ENCODE data around the gene NEURL1B. TPM values are rescaled to one million over a fixed set of nuclear protein-coding genes. Genes with fewer than 3 reads are reported as not detected.

Gene NEURL1B
- total and polyA plus RNA-seq, 4 experiments from 2014 or later, result 0.02 to 0.20 (median 0.08) TPM; not detected in 1

DNA sequence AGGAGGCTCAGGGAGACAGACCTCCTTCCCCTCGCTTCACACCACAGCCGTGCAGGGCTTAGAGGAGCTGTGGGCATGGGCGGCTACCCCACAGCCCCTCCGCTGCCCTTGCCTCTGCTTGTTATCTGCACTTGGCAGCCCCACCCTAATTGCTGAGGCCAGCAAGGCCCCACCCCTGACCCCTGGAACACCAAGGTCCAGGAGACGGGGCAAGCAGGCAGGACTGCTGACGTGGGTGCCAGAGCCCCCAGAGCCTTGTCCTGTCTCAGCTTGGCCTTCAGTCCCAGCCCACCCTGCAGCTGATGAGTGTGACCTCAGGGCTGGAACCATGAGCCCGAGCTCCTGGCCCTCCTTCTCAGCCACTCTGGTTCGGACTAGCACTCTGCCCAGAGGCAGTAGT is 29.1 kb upstream of the NEURL1B start:
- Histone ChIP-seq H3K4me1 (ENCODE audit: insufficient read depth, low read length) (no peaks in the 10 kb centered on the region), H3K27ac (ENCODE audit: low read depth, low read length) (no peak overlapping the region), H3K4me3 (ENCODE audit: low read length in 2 of 2) (no peak overlapping the region), H3K9me3 (ENCODE audit: control insufficient read depth in 1 of 2, low read length in 2 of 2) (no peaks in the 10 kb centered on the region), H3K36me3 (ENCODE audit: insufficient read depth, low read length) (no peaks in the 10 kb centered on the region), H3K27me3 (ENCODE audit: insufficient read depth, low read length) (no peaks in the 10 kb centered on the region)
- Mint-ChIP-seq H3K27me3 (peaks cover 9 to 18% of the 10 kb centered on the region in 2 donors), H3K4me3 (no peak overlapping the region), H3K9me3 (peaks cover 0 to 29% (median 6%) of the 10 kb centered on the region in 8 donors), H3K36me3 (no peaks in the 10 kb centered on the region), H3K27ac (no peak overlapping the region), H3K4me1 (no peaks in the 10 kb centered on the region)
- no peak for DNase-seq
- ChIA-PET CTCF (ENCODE audit: partially characterized antibody) (no interaction called here), POLR2A (ENCODE audit: partially characterized antibody) (no interaction called here)
- intact Hi-C loops (cut with micrococcal nuclease), result no loop called here

- intact Hi-C loops (cut with micrococcal nuclease), result no loop called here
Measured at GRCh38 chr5:172612771-172613170, 28.3 kb upstream of the NEURL1B start.

GRCh38 chr5:172616136-172616535 is 24.9 kb upstream of the NEURL1B start:
- POLR2A ChIA-PET (ENCODE audit: partially characterized antibody), result no interaction called here

More at GRCh38 chr5:172612771-172613170, 28.3 kb upstream of the NEURL1B start:
- ChIA-PET POLR2A (ENCODE audit: partially characterized antibody) (no interaction called here), CTCF (ENCODE audit: partially characterized antibody) (interaction anchor here (1.3 kb wide), 1 partner anchor 84 kb away, joined by 4 read pairs; no protein-coding TSS in a partner anchor)
- Histone ChIP-seq H3K27me3 (ENCODE audit: insufficient read depth, low read length) (no peaks in the 10 kb centered on the region), H3K27ac (ENCODE audit: low read depth, low read length) (no peak overlapping the region), H3K36me3 (ENCODE audit: insufficient read depth, low read length) (no peaks in the 10 kb centered on the region), H3K4me3 (ENCODE audit: low read length in 2 of 2) (no peak overlapping the region), H3K9me3 (ENCODE audit: control insufficient read depth in 1 of 2, low read length in 2 of 2) (no peaks in the 10 kb centered on the region), H3K4me1 (ENCODE audit: insufficient read depth, low read length) (no peaks in the 10 kb centered on the region)
- H3K9me3 Mint-ChIP-seq, result peaks cover 0 to 29% (median 6%) of the 10 kb centered on the region in 8 donors
- H3K27ac Mint-ChIP-seq, result no peak overlapping the region
- H3K4me1 Mint-ChIP-seq, result no peaks in the 10 kb centered on the region
- H3K27me3 Mint-ChIP-seq, result peaks cover 7 to 14% of the 10 kb centered on the region in 2 donors
- no peak overlapping the region for H3K4me3 Mint-ChIP-seq
- DNase-seq, result no peak
- H3K36me3 Mint-ChIP-seq, result no peaks in the 10 kb centered on the region

GRCh38 chr5:172616730-172617129 is 24.3 kb upstream of the NEURL1B start:
- intact Hi-C loops (cut with micrococcal nuclease), result no loop called here
- no peaks in the 10 kb centered on the region for H3K4me1 ChIP-seq (ENCODE audit: insufficient read depth, low read length)
- no peaks in the 10 kb centered on the region for H3K9me3 ChIP-seq (ENCODE audit: control insufficient read depth in 1 of 2, low read length in 2 of 2)
- Mint-ChIP-seq H3K9me3 (peaks cover 0 to 29% (median 5%) of the 10 kb centered on the region in 8 donors), H3K4me1 (no peaks in the 10 kb centered on the region), H3K27ac (no peak overlapping the region), H3K4me3 (no peak overlapping the region), H3K27me3 (peaks cover 1 to 5% of the 10 kb centered on the region in 2 donors), H3K36me3 (no peaks in the 10 kb centered on the region)
- no peak overlapping the region for H3K4me3 ChIP-seq (ENCODE audit: low read length in 2 of 2)
- POLR2A ChIA-PET (ENCODE audit: partially characterized antibody), result no interaction called here
- DNase-seq, result no peak
- H3K27ac ChIP-seq (ENCODE audit: low read depth, low read length), result no peak overlapping the region
- CTCF ChIA-PET (ENCODE audit: partially characterized antibody), result no interaction called here
- no peaks in the 10 kb centered on the region for H3K36me3 ChIP-seq (ENCODE audit: insufficient read depth, low read length)
- H3K27me3 ChIP-seq (ENCODE audit: insufficient read depth, low read length), result no peaks in the 10 kb centered on the region

More at GRCh38 chr5:172616136-172616535, 24.9 kb upstream of the NEURL1B start:
- Histone ChIP-seq H3K27ac (ENCODE audit: low read depth, low read length) (no peak overlapping the region), H3K9me3 (ENCODE audit: control insufficient read depth in 1 of 2, low read length in 2 of 2) (no peaks in the 10 kb centered on the region), H3K36me3 (ENCODE audit: insufficient read depth, low read length) (no peaks in the 10 kb centered on the region), H3K27me3 (ENCODE audit: insufficient read depth, low read length) (no peaks in the 10 kb centered on the region), H3K4me3 (ENCODE audit: low read length in 2 of 2) (no peak overlapping the region), H3K4me1 (ENCODE audit: insufficient read depth, low read length) (no peaks in the 10 kb centered on the region)
- H3K27me3 Mint-ChIP-seq, result peaks cover 1 to 5% of the 10 kb centered on the region in 2 donors
- H3K4me3 Mint-ChIP-seq, result no peak overlapping the region
- no peak overlapping the region for H3K27ac Mint-ChIP-seq
- no peak for DNase-seq
- no peaks in the 10 kb centered on the region for H3K36me3 Mint-ChIP-seq
- CTCF ChIA-PET (ENCODE audit: partially characterized antibody), result no interaction called here
- H3K9me3 Mint-ChIP-seq, result peaks cover 0 to 29% (median 5%) of the 10 kb centered on the region in 8 donors
- H3K4me1 Mint-ChIP-seq, result no peaks in the 10 kb centered on the region
- intact Hi-C loops (cut with micrococcal nuclease), result no loop called here

DNA sequence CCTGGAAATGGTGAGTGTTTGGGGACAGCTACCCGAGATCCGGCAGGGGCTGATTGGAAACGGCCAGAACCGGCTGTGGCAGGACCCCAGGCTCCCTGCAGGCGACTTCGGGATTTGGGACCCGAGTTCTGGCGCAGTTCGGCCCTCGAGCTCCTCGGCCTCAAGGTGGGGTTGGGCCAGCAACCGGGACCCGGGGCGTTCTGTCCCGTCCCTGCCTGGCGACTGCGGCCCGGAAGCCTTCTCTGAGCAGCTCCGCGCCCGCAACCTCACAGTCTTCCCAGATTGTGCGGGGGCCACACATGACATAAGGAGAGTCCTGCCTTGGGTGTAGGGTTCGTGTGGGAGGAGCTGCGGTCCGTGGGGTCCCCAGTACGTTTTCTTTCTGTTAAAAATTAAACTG is 23.2 kb upstream of the NEURL1B start:
- no peaks in the 10 kb centered on the region for H3K36me3 Mint-ChIP-seq
- ChIA-PET POLR2A (ENCODE audit: partially characterized antibody) (interaction anchor here (0.6 kb wide), 1 partner anchor 82 kb away, joined by 3 read pairs; no protein-coding TSS in a partner anchor), CTCF (ENCODE audit: partially characterized antibody) (no interaction called here)
- Histone ChIP-seq H3K4me1 (ENCODE audit: insufficient read depth, low read length) (no peaks in the 10 kb centered on the region), H3K36me3 (ENCODE audit: insufficient read depth, low read length) (no peaks in the 10 kb centered on the region), H3K27ac (ENCODE audit: low read depth, low read length) (no peak overlapping the region), H3K4me3 (ENCODE audit: low read length in 2 of 2) (no peak overlapping the region), H3K27me3 (ENCODE audit: insufficient read depth, low read length) (no peaks in the 10 kb centered on the region), H3K9me3 (ENCODE audit: control insufficient read depth in 1 of 2, low read length in 2 of 2) (no peaks in the 10 kb centered on the region)
- H3K27ac Mint-ChIP-seq, result no peak overlapping the region
- H3K27me3 Mint-ChIP-seq, result peaks cover 1 to 3% of the 10 kb centered on the region in 2 donors
- intact Hi-C loops (cut with micrococcal nuclease), result no loop called here
- peaks cover 0 to 22% (median 5%) of the 10 kb centered on the region in 8 donors for H3K9me3 Mint-ChIP-seq
- no peak for DNase-seq
- no peaks in the 10 kb centered on the region for H3K4me1 Mint-ChIP-seq
- no peak overlapping the region for H3K4me3 Mint-ChIP-seq

DNA sequence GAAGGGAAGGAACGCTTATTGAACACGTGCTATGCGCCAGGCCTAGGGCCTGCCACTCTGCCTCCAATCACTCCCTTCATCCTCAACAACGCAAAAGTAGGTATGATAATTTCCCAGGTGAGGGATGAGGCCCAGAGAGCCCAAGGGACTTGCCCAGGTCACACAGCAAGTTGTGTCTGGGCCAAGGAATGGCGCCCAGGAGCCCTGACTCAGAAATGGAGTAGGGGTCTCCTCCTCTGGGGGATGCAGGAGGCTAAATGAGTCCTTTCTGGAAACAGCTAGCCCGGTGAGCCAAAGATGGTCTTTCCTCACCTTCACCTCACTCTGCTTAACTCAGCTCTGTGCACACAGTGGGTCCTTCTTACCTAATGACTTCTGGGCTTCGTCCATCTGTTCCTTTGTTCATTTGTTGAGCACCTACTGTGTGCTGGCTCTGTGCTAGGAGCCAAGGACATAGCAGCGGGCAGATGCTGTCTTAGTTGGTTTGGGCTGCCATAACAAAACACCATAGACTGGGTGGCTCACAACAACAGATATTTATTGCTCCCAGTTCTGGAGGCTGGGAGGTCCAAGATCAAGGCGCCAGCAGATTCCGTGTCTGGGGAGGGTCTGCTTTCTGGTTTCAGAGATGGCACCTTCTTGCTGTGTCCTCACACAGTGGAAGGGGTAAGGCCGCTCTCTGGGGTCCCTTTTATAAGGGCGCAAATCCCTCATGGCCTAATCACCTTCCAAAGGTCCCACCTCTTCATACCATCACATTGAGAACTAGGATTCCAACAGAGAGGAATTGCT is 22.3 kb upstream of the NEURL1B start:
- Histone ChIP-seq H3K4me3 (ENCODE audit: low read length in 2 of 2) (no peak overlapping the region), H3K36me3 (ENCODE audit: insufficient read depth, low read length) (no peaks in the 10 kb centered on the region), H3K9me3 (ENCODE audit: control insufficient read depth in 1 of 2, low read length in 2 of 2) (no peaks in the 10 kb centered on the region), H3K27me3 (ENCODE audit: insufficient read depth, low read length) (no peaks in the 10 kb centered on the region), H3K27ac (ENCODE audit: low read depth, low read length) (no peak overlapping the region), H3K4me1 (ENCODE audit: insufficient read depth, low read length) (no peaks in the 10 kb centered on the region)
- CTCF ChIA-PET (ENCODE audit: partially characterized antibody), result no interaction called here
- intact Hi-C loops (cut with micrococcal nuclease), result no loop called here
- POLR2A ChIA-PET (ENCODE audit: partially characterized antibody), result no interaction called here
- Mint-ChIP-seq H3K36me3 (no peaks in the 10 kb centered on the region), H3K27ac (no peak overlapping the region), H3K4me3 (no peak overlapping the region), H3K4me1 (no peaks in the 10 kb centered on the region), H3K9me3 (peaks cover 0 to 12% (median 4%) of the 10 kb centered on the region in 8 donors), H3K27me3 (peaks cover 1 to 3% of the 10 kb centered on the region in 2 donors)
- DNase-seq, result no peak

GRCh38 chr5:172620506-172620905 is 20.6 kb upstream of the NEURL1B start:
- DNase-seq, result no peak
- no peaks in the 10 kb centered on the region for H3K4me1 ChIP-seq (ENCODE audit: insufficient read depth, low read length)
- ChIA-PET CTCF (ENCODE audit: partially characterized antibody) (no interaction called here), POLR2A (ENCODE audit: partially characterized antibody) (no interaction called here)
- H3K27me3 Mint-ChIP-seq, result peaks cover 0 to 3% of the 10 kb centered on the region in 2 donors
- H3K36me3 Mint-ChIP-seq, result no peaks in the 10 kb centered on the region
- H3K27me3 ChIP-seq (ENCODE audit: insufficient read depth, low read length), result no peaks in the 10 kb centered on the region
- no peaks in the 10 kb centered on the region for H3K36me3 ChIP-seq (ENCODE audit: insufficient read depth, low read length)
- H3K4me1 Mint-ChIP-seq, result no peaks in the 10 kb centered on the region
- H3K4me3 ChIP-seq (ENCODE audit: low read length in 2 of 2), result no peak overlapping the region
- H3K9me3 Mint-ChIP-seq, result no peaks in the 10 kb centered on the region
- H3K9me3 ChIP-seq (ENCODE audit: control insufficient read depth in 1 of 2, low read length in 2 of 2), result no peaks in the 10 kb centered on the region
- no peak overlapping the region for H3K27ac ChIP-seq (ENCODE audit: low read depth, low read length)
- intact Hi-C loops (cut with micrococcal nuclease), result no loop called here
- no peak overlapping the region for H3K4me3 Mint-ChIP-seq
- H3K27ac Mint-ChIP-seq, result no peak overlapping the region

Measured in CD4-positive, alpha-beta memory T cell (primary cell).